H1 (cell line): ENCODE measurements around the gene TCERG1L. TPM values are rescaled to one million over a fixed set of nuclear protein-coding genes. Genes with fewer than 3 reads are reported as not detected.

Source experiments
- CTCF ChIA-PET: fragments of 300-600 bp; sonication (Branson Sonifier 250); formaldehyde crosslinking; loops from one replicate; lab custom pipeline; 2021; ENCODE audit not compliant: partially characterized antibody; lab: Charles Lee
- POLR2A ChIA-PET: fragments of 300-600 bp; sonication (Branson Sonifier 250); formaldehyde crosslinking; loops from one replicate; lab custom pipeline; 2021; ENCODE audit warnings: inconsistent platforms; ENCODE audit not compliant: partially characterized antibody; lab: Charles Lee
- DNase-seq, 2 experiments: peaks; one replicate each; pipeline versions ENCODE4 v3.0.0 to v3.0.0-alpha.2; 2010 to 2022; ENCODE audit warnings: low spot score in 2 of 2, low read depth in 1 of 2, mixed read lengths in 1 of 2
- FAIRE-seq: peaks from 2 replicates; lab custom pipeline; 2011; peaks lifted over from hg19 to GRCh38; lab: Jason Lieb, UNC
- H2AFZ ChIP-seq: 2 replicates; pipeline ENCODE4 v1.8.1; 2012; ENCODE audit warnings: low read length, inconsistent platforms
- H2AK5ac ChIP-seq: 2 replicates; pipeline ENCODE4 v1.6.1; 2013; ENCODE audit warnings: low read depth, low read length
- H2BK120ac ChIP-seq: replicated peaks from 2 replicates; pipeline ENCODE3; 2013; ENCODE audit warnings: low read depth, low read length, inconsistent platforms
- H2BK12ac ChIP-seq: 2 replicates; pipeline ENCODE4 v1.6.1; 2013; ENCODE audit warnings: low read depth, low read length
- H2BK15ac ChIP-seq: 2 replicates; pipeline ENCODE4 v1.6.1; 2013; ENCODE audit warnings: low read length
- H2BK20ac ChIP-seq: 2 replicates; pipeline ENCODE4 v1.6.1; 2013; ENCODE audit warnings: low read length
- H2BK5ac ChIP-seq: 2 replicates; pipeline ENCODE4 v1.6.1; 2013; ENCODE audit warnings: low read depth, low read length
- H3K14ac ChIP-seq: 2 replicates; pipeline ENCODE4 v1.6.1; 2013; ENCODE audit warnings: inconsistent platforms; ENCODE audit not compliant: insufficient read length
- H3K18ac ChIP-seq: 2 replicates; pipeline ENCODE4 v1.6.1; 2013; ENCODE audit warnings: low read length; ENCODE audit errors: extremely low read depth
- H3K23ac ChIP-seq: 2 replicates; pipeline ENCODE4 v1.6.1; 2013; ENCODE audit warnings: inconsistent platforms; ENCODE audit not compliant: insufficient read length
- H3K23me2 ChIP-seq: 2 replicates; pipeline ENCODE4 v1.6.1; 2013; ENCODE audit warnings: low read depth, low read length
- H3K27ac ChIP-seq: 2 replicates; pipeline ENCODE4 v1.6.1; 2011; ENCODE audit warnings: low read depth, low read length, inconsistent platforms
- H3K27me3 ChIP-seq, 4 experiments: replicated peaks in 1 of 4; 1 replicate in 1 of 4; 2 replicates in 3 of 4; pipeline versions ENCODE4 v1.6.1 to v1.8.1; 2011 to 2013; ENCODE audit warnings: low read length in 3 of 4, mild to moderate bottlenecking in 3 of 4, inconsistent platforms in 2 of 4, mixed read lengths in 2 of 4, moderate library complexity in 1 of 4; ENCODE audit not compliant: control insufficient read depth in 3 of 4, insufficient read depth in 3 of 4; ENCODE audit errors: extremely low read depth in 1 of 4
- H3K36me3 ChIP-seq, 4 experiments: 2 replicates each; pipeline versions ENCODE4 v1.6.1 to v1.8.1; 2011 to 2013; ENCODE audit warnings: mild to moderate bottlenecking in 4 of 4, low read length in 3 of 4, moderate library complexity in 2 of 4, control low read depth in 1 of 4, inconsistent platforms in 1 of 4; ENCODE audit not compliant: insufficient read depth in 4 of 4, control insufficient read depth in 2 of 4
- H3K4ac ChIP-seq: replicated peaks from 2 replicates; pipeline ENCODE3; 2013; ENCODE audit warnings: low read length, low read depth, mixed read lengths, inconsistent platforms; ENCODE audit not compliant: insufficient read length
- H3K4me1 ChIP-seq, 4 experiments: replicated peaks in 1 of 4; 1 replicate in 1 of 4; 2 replicates in 3 of 4; pipeline versions ENCODE4 v1.6.1 to v1.8.1; 2011 to 2013; ENCODE audit warnings: low read length in 3 of 4, inconsistent platforms in 2 of 4, mixed read lengths in 1 of 4; ENCODE audit not compliant: insufficient read depth in 4 of 4, control insufficient read depth in 3 of 4
- H3K4me2 ChIP-seq, 2 experiments: 2 replicates each; pipeline versions ENCODE4 v1.6.1 to v1.8.1; 2011 to 2013; ENCODE audit warnings: low read depth in 2 of 2, low read length in 2 of 2, control low read depth in 1 of 2, inconsistent platforms in 1 of 2, mild to moderate bottlenecking in 1 of 2; ENCODE audit not compliant: insufficient read depth in 1 of 2
- H3K4me3 ChIP-seq, 4 experiments: fragments of 200-600, 300-600 bp in 1 of 4; sonication (generic), shearing (Covaris generic), sonication (Bioruptor Twin) in 1 of 4; 2 replicates each; pipeline versions ENCODE4 v1.5.1 to v1.8.1; 2011 to 2016; ENCODE audit warnings: low read length in 4 of 4, low read depth in 3 of 4, control low read depth in 2 of 4, inconsistent platforms in 2 of 4, mild to moderate bottlenecking in 2 of 4, mixed read lengths in 1 of 4, moderate library complexity in 1 of 4; ENCODE audit not compliant: insufficient read depth in 2 of 4; ENCODE audit errors: extremely low read depth in 1 of 4
- H3K56ac ChIP-seq: replicated peaks from 2 replicates; pipeline ENCODE3; 2013; ENCODE audit warnings: low read depth, mild to moderate bottlenecking, mixed read lengths, low read length, inconsistent platforms; ENCODE audit not compliant: insufficient read length
- H3K79me1 ChIP-seq: 2 replicates; pipeline ENCODE4 v1.6.1; 2013; ENCODE audit warnings: low read depth, low read length, control low read depth
- H3K79me2 ChIP-seq, 2 experiments: 2 replicates each; pipeline versions ENCODE4 v1.6.1 to v1.8.1; 2012 to 2013; ENCODE audit warnings: low read length in 2 of 2, mild to moderate bottlenecking in 2 of 2, inconsistent platforms in 1 of 2; ENCODE audit not compliant: insufficient read depth in 2 of 2, control insufficient read depth in 1 of 2
- H3K9ac ChIP-seq, 4 experiments: replicated peaks in 1 of 4; 1 replicate in 1 of 4; 2 replicates in 3 of 4; pipeline versions ENCODE4 v1.6.1 to v1.8.1; 2011 to 2013; ENCODE audit warnings: low read depth in 3 of 4, low read length in 3 of 4, control low read depth in 2 of 4, mild to moderate bottlenecking in 2 of 4, moderate library complexity in 2 of 4, inconsistent platforms in 1 of 4; ENCODE audit errors: extremely low read depth in 1 of 4
- H3K9me3 ChIP-seq, 2 experiments: 2 replicates each; pipeline versions ENCODE4 v1.6.1 to v1.8.1; 2012 to 2013; ENCODE audit warnings: mild to moderate bottlenecking in 2 of 2, moderate library complexity in 2 of 2, control low read depth in 1 of 2, inconsistent platforms in 1 of 2, low read depth in 1 of 2, low read length in 1 of 2, mixed read lengths in 1 of 2; ENCODE audit not compliant: insufficient read depth in 2 of 2
- H4K20me1 ChIP-seq, 2 experiments: replicated peaks in 1 of 2; 2 replicates each; pipeline versions ENCODE3 to v1.8.1; 2011 to 2013; ENCODE audit warnings: inconsistent platforms in 2 of 2, low read length in 2 of 2, mild to moderate bottlenecking in 1 of 2; ENCODE audit not compliant: insufficient read depth in 2 of 2, control insufficient read depth in 1 of 2
- H4K5ac ChIP-seq: 2 replicates; pipeline ENCODE4 v1.6.1; 2013; ENCODE audit warnings: low read length, low read depth, mixed read lengths, inconsistent platforms; ENCODE audit not compliant: insufficient read length
- H4K8ac ChIP-seq: 2 replicates; pipeline ENCODE4 v1.8.0; 2013; ENCODE audit warnings: mild to moderate bottlenecking, moderate library complexity, low read length, inconsistent platforms; ENCODE audit not compliant: insufficient read depth; ENCODE audit errors: extremely low read depth
- H4K91ac ChIP-seq: replicated peaks from 2 replicates; pipeline ENCODE3; 2013; ENCODE audit warnings: low read length, mixed read lengths, inconsistent platforms; ENCODE audit not compliant: insufficient read length
- CBX5 ChIP-seq: fragments of 300-800, 300-1000 bp; sonication (generic); IDR thresholded peaks from 2 replicates; pipeline ENCODE4 v1.7.1; 2016; ENCODE audit warnings: antibody characterized with exemption, low read length, low read depth
- CBX8 ChIP-seq: fragments of 300-800, 300-1000 bp; sonication (generic); IDR thresholded peaks from 2 replicates; pipeline ENCODE4 v1.7.1; 2016; ENCODE audit warnings: low read depth, low read length, borderline replicate concordance
- EP300 ChIP-seq, 2 experiments: IDR thresholded peaks; 1 replicate in 1 of 2; 2 replicates in 1 of 2; pipeline ENCODE4 v1.6.1; 2011 to 2012; ENCODE audit warnings: low read depth in 2 of 2, low read length in 2 of 2, mild to moderate bottlenecking in 2 of 2, borderline replicate concordance in 1 of 2, inconsistent platforms in 1 of 2, moderate library complexity in 1 of 2
- GTF2F1 ChIP-seq: IDR thresholded peaks from 2 replicates; pipeline ENCODE4 v1.6.1; 2012; ENCODE audit warnings: low read depth, low read length, improper control_type of control experiment, borderline replicate concordance
- HDAC6 ChIP-seq: IDR thresholded peaks from one replicate; pipeline ENCODE4 v1.7.1; 2012; ENCODE audit warnings: low read depth, mild to moderate bottlenecking, inconsistent platforms, low read length, moderate library complexity
- JUN ChIP-seq: IDR thresholded peaks from 2 replicates; pipeline ENCODE4 v1.6.1; 2011; ENCODE audit warnings: low read depth, mild to moderate bottlenecking, improper control_type of control experiment, low read length
- SAP30 ChIP-seq: fragments of 300-600 bp; sonication (generic); IDR thresholded peaks from 2 replicates; pipeline ENCODE4 v1.7.1; 2012; ENCODE audit warnings: low read length, moderate library complexity, mild to moderate bottlenecking, inconsistent platforms; ENCODE audit not compliant: insufficient read depth, insufficient replicate concordance
- SIN3A ChIP-seq, 2 experiments: IDR thresholded peaks in 1 of 2; conservative IDR thresholded peaks in 1 of 2; 2 replicates each; pipeline ENCODE4 v1.6.1; 2011 to 2012; ENCODE audit warnings: low read length in 2 of 2, improper control_type of control experiment in 1 of 2, low read depth in 1 of 2, mild to moderate bottlenecking in 1 of 2
- SIRT6 ChIP-seq: IDR thresholded peaks from one replicate; pipeline ENCODE4 v1.7.1; 2012; ENCODE audit warnings: low read length, inconsistent platforms
- SIX5 ChIP-seq: IDR thresholded peaks from 2 replicates; pipeline ENCODE4 v1.6.1; 2011; ENCODE audit warnings: mild to moderate bottlenecking, low read depth, low read length
- SP2 ChIP-seq: IDR thresholded peaks from 2 replicates; pipeline ENCODE4 v1.6.1; 2012; ENCODE audit warnings: mild to moderate bottlenecking, low read length, inconsistent platforms
- TAF1 ChIP-seq: IDR thresholded peaks from 2 replicates; pipeline ENCODE4 v1.6.1; 2011; ENCODE audit warnings: mild to moderate bottlenecking, low read depth, low read length
- YY1 ChIP-seq: IDR thresholded peaks from 2 replicates; pipeline ENCODE4 v1.6.1; 2011; ENCODE audit warnings: low read depth, mild to moderate bottlenecking, low read length
- ZNF274 ChIP-seq: IDR thresholded peaks from 2 replicates; pipeline ENCODE4 v1.7.0; 2012; ENCODE audit warnings: low read length, borderline replicate concordance; ENCODE audit errors: extremely low read depth
- WGBS, 2 experiments: shearing (Covaris generic) in 1 of 2; methylation state at CpG; one replicate each; pipeline versions ENCODE4 v1.1.6 to v1.1.7; 2013 to 2015; ENCODE audit warnings: low lambda C conversion rate in 2 of 2, mixed read lengths in 2 of 2, inconsistent platforms in 1 of 2, low coverage in 1 of 2, missing lambda C conversion rate in 1 of 2; ENCODE audit not compliant: insufficient replicate concordance in 2 of 2, insufficient coverage in 1 of 2, insufficient read length in 1 of 2; ENCODE audit errors: extremely low coverage in 1 of 2, missing lambda C conversion rate in 1 of 2; 5-methylcytosine and 5-hydroxymethylcytosine counted together
- polyA plus RNA-seq, 7 experiments: library from polyadenylated mRNA; depleted of rRNA in 3 of 7; stranded (reverse) in 5 of 7; unstranded in 2 of 7; fragments of >200 nt in 5 of 7; fragments of 200-250 nt in 2 of 7; gene quantifications; 1 replicate in 5 of 7; 2 replicates in 1 of 7; 4 replicates in 1 of 7; pipeline versions ENCODE4 v1.2.1 to v1.2.3, GENCODE V29; 2011 to 2013; ENCODE audit warnings: missing spikeins in 2 of 7, mixed read lengths in 2 of 7
- total RNA-seq: library from RNA; stranded (reverse); fragmentation: NEBNext Ultra II Directional; extraction: Animal tissue kit (Norgen Biotek cat#: 25700); gene quantifications from 2 replicates; pipeline ENCODE4 v1.2.1, GENCODE V29; 2021

TCERG1L gene
- total and polyA plus RNA-seq, 2 of the 8 experiments (the other 6 are each of a cell fraction or from before 2014, with no cell fraction given), result 3.9 to 6.9 TPM

GRCh38 chr10:131074682-131075081, 236.8 kb downstream of the TCERG1L start:
- Histone ChIP-seq H2BK12ac (no peak overlapping the region), H3K9me3 (no peaks in the 10 kb centered on the region), H2BK120ac (no peak overlapping the region), H3K23me2 (peaks cover 6% of the 10 kb centered on the region), H3K4ac (no peak overlapping the region), H3K23ac (no peak overlapping the region), H3K9ac (no peak overlapping the region), H3K79me1 (peaks cover 5% of the 10 kb centered on the region; the same call in 1 of the 2 replicates), H3K27ac (no peak overlapping the region), H3K4me1 (no peaks in the 10 kb centered on the region; a peak in 1 of 7 replicates), H3K36me3 (no peaks in the 10 kb centered on the region; a peak in 1 of 8 replicates), H2BK20ac (peak overlapping the region; percentile 37; the same call in 1 of the 2 replicates), H3K56ac (no peak overlapping the region), H3K14ac (no peak overlapping the region), H4K20me1 (peaks cover 0 to 4% of the 10 kb centered on the region in 2 experiments), H3K27me3 (no peaks in the 10 kb centered on the region), H4K8ac (no peak overlapping the region), H2BK15ac (peak overlapping the region; percentile 16; the same call in 1 of the 2 replicates), H3K18ac (no peak overlapping the region), H4K5ac (no peak overlapping the region), H3K79me2 (no peaks in the 10 kb centered on the region), H2BK5ac (no peak overlapping the region), H3K4me3 (no peak overlapping the region), H4K91ac (no peak overlapping the region), H2AK5ac (0 out of 2 replicates have a peak overlapping the region, but pooled peaks have one; percentile 34), H2AFZ (no peak overlapping the region), H3K4me2 (no peak overlapping the region)
- no peak for TF ChIP-seq ZNF274
- no peak for TF ChIP-seq JUN
- TF ChIP-seq SAP30, result no peak
- no peak for TF ChIP-seq YY1
- TF ChIP-seq SP2, result no peak
- no peak for TF ChIP-seq CBX5
- no peak for TF ChIP-seq EP300 (IDR thresholded peaks at IDR 0.05; ENCODE audit: borderline replicate concordance in 1 of 2, low read depth in 2 of 2, low read length in 2 of 2)
- no peak for TF ChIP-seq SIX5
- TF ChIP-seq HDAC6, result no peak
- no peak for TF ChIP-seq SIRT6
- no peak for TF ChIP-seq TAF1
- no peak for TF ChIP-seq CBX8
- TF ChIP-seq SIN3A (conservative IDR thresholded peaks at IDR 0.05 in 1 of 2, IDR thresholded peaks at IDR 0.05 in 1 of 2; ENCODE audit: low read depth in 1 of 2, low read length in 2 of 2), result no peak
- no peak for TF ChIP-seq GTF2F1
- POLR2A ChIA-PET, result no interaction called here
- WGBS, 2 experiments, result 92% methylated on average over 8 of the region's 8 CpGs; no CpG with 5 or more reads in 1 of the 2 experiments
- no peak for DNase-seq
- no peak for FAIRE-seq
- CTCF ChIA-PET, result interaction anchor here (1.1 to 1.9 kb wide), 3 partner anchors 10 to 173 kb away, joined by 3 to 6 read pairs (median 5); no protein-coding TSS in a partner anchor
